ENCODE data around the gene NEUROD2.

The NEUROD2 gene

DNA sequence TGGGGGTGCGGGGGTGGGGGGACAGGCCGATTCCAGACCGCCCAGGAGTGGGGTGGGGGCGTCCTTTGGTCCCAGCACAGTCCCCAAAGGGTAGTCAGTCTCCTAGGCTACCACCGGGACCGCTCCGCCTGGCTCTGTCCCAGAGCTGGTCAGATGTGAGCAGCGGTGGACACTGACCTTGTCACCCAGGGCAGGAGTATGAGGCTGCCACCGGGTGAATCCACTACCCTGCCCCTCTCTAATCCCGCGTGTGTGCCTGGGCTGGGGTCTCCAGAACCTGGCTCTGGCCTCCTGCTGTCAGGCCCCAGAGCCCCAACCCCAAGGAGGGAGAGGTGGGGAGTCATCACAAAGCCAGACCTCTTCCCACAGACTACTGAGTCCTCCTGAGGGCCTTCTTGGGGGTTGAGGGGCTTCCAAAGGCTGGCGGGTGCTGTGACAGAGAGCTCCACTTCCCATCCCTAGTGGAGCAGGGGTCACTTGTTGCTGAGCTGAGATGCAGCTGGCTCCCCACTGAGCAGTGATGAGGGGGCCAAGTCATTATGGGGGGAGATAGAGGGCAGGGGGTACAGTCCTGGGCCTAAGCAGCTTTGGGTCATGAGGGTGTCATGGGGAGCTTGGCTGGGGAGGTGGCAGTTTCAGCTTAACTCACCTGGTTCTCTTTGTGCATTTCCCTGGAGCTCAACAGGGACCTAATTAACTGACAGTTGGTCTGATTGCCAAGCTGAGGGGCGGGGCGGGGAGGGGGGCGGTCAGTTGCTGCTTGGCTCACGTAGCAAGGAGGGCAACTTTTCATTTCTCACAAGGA, 20.2 kb upstream of the NEUROD2 start:
- peaks cover 16% of the 10 kb centered on the region for H3K4me1 ChIP-seq (ENCODE audit: control insufficient read depth, insufficient read depth, low read length, poor library complexity, severe bottlenecking)
- no peak overlapping the region for H3K4me3 ChIP-seq (ENCODE audit: insufficient read depth, low read depth, low read length, poor library complexity, severe bottlenecking)
- no peak overlapping the region for H3K27ac ChIP-seq (ENCODE audit: insufficient read depth, low read length, poor library complexity, severe bottlenecking)

DNA sequence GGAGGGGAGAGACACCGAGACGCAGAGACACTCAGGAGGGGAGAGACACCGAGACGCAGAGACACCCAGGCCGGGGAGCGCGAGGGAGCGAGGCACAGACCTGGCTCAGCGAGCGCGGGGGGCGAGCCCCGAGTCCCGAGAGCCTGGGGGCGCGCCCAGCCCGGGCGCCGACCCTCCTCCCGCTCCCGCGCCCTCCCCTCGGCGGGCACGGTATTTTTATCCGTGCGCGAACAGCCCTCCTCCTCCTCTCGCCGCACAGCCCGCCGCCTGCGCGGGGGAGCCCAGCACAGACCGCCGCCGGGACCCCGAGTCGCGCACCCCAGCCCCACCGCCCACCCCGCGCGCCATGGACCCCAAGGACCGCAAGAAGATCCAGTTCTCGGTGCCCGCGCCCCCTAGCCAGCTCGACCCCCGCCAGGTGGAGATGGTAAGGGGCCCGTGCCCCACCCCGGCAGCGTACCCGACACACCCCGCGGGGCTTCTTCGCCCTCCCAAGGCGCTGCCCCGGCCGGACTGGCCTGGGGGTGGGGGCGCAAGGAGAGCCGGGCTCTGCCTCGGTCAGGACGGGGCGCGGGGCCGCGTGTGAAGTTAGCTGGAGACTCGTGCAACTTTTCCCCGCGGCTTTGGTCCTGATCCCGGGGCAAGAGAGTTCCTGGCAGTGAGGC, 19.5 kb upstream of the NEUROD2 start:
- Histone ChIP-seq H3K9me3 (ENCODE audit: control insufficient read depth, low read length) (no peaks in the 10 kb centered on the region), H3K36me3 (ENCODE audit: control insufficient read depth, insufficient read depth, low read length) (no peaks in the 10 kb centered on the region), H3K27ac (ENCODE audit: insufficient read depth, low read length, poor library complexity, severe bottlenecking) (no peak overlapping the region), H3K27me3 (replicated peaks; ENCODE audit: control insufficient read depth, insufficient read depth, low read length, poor library complexity, severe bottlenecking) (peaks cover 31% of the 10 kb centered on the region), H3K4me1 (ENCODE audit: control insufficient read depth, insufficient read depth, low read length, poor library complexity, severe bottlenecking) (peaks cover 19% of the 10 kb centered on the region), H3K4me3 (ENCODE audit: insufficient read depth, low read depth, low read length, poor library complexity, severe bottlenecking) (peak overlapping the region; percentile 23)
- DNase-seq: no peak

More for the DNA sequence above, 20.2 kb upstream of the NEUROD2 start:
- H3K9me3 ChIP-seq (ENCODE audit: control insufficient read depth, low read length): no peaks in the 10 kb centered on the region
- DNase-seq: no peak
- H3K36me3 ChIP-seq (ENCODE audit: control insufficient read depth, insufficient read depth, low read length): no peaks in the 10 kb centered on the region
- peaks cover 31% of the 10 kb centered on the region for H3K27me3 ChIP-seq (replicated peaks; ENCODE audit: control insufficient read depth, insufficient read depth, low read length, poor library complexity, severe bottlenecking)

DNA sequence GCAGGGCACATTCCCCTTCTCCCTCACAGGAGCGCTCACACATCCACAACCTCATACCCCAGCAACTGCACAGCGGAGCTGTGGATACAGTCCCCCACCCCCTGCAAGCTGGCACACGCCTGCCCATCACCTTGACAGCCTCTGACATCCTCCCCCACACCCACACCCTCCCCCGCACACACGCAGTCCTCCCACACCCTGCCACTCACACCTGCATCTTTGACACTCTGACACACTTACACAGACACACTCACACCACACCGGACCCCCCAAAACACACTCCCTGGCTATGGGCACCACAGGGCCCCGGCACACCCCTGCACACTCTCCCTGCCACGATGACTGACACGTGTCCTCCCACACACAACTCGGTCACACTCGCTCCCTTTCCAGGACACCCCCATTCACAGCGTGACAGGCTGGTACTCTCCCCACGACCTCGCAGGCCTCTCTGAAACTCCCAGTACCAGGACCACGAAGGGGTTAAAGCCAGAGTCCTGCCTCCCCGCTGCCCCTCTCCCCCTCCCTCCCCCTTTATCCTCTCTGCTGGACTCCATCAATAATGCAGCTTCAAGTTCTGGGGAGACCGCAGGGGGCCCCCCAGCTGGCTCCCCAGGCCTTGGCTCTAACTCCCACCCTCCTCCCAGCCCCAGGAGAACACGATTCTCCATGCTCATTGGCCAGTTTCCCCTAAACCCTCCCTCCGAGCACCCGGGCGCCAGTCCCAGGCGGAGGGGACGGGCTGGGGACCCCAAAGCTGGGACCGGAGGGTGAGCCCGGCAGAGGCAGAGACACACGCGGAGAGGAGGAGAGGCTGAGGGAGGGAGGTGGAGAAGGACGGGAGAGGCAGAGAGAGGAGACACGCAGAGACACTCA, 18.7 kb upstream of the NEUROD2 start, which contains the start of gene PPP1R1B:
Gene PPP1R1B (plus strand): TSS at position 782 of the 876 bp plus-strand sequence. CDS start 441 bp downstream, outside the sequence.
- Histone ChIP-seq H3K27me3 (replicated peaks; ENCODE audit: control insufficient read depth, insufficient read depth, low read length, poor library complexity, severe bottlenecking) (peaks cover 31% of the 10 kb centered on the region), H3K4me1 (ENCODE audit: control insufficient read depth, insufficient read depth, low read length, poor library complexity, severe bottlenecking) (peaks cover 21% of the 10 kb centered on the region), H3K36me3 (ENCODE audit: control insufficient read depth, insufficient read depth, low read length) (no peaks in the 10 kb centered on the region), H3K27ac (ENCODE audit: insufficient read depth, low read length, poor library complexity, severe bottlenecking) (no peak within 1 kb of the TSS), H3K4me3 (ENCODE audit: insufficient read depth, low read depth, low read length, poor library complexity, severe bottlenecking) (peak within 1 kb of the TSS; percentile 23), H3K9me3 (ENCODE audit: control insufficient read depth, low read length) (no peaks in the 10 kb centered on the region)
- no peak for DNase-seq

DNA sequence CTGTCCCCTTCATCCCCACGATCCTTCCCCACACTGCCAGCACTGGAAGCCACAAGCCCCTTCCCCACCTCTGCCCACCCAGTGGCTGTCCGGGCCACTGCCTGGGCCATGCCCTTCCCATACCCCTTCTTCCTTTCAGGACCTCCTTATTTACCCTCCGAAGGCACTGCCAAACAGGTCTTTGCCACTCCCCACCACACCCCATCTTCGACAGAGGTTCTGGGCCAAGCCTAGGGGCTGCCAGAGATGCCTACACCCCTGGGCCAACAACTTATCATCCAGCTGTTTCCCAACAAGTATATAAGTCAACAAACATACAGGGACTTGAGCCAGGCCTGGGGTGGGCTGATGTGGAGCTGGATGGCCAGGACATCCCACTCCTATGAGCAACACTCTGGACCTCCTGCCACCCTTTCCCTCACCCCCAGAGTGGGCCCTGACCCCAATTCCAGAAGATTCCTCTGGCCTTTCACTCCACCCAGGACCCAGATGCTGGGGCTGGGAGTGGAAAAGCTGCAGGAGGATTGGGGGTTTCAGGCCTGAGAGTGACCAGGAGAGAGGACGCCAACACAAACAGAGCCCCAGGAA, 17.6 kb upstream of the NEUROD2 start:
- Histone ChIP-seq H3K9me3 (ENCODE audit: control insufficient read depth, low read length) (no peaks in the 10 kb centered on the region), H3K4me1 (ENCODE audit: control insufficient read depth, insufficient read depth, low read length, poor library complexity, severe bottlenecking) (peaks cover 21% of the 10 kb centered on the region), H3K27me3 (replicated peaks; ENCODE audit: control insufficient read depth, insufficient read depth, low read length, poor library complexity, severe bottlenecking) (peaks cover 31% of the 10 kb centered on the region), H3K36me3 (ENCODE audit: control insufficient read depth, insufficient read depth, low read length) (no peaks in the 10 kb centered on the region), H3K27ac (ENCODE audit: insufficient read depth, low read length, poor library complexity, severe bottlenecking) (no peak overlapping the region), H3K4me3 (ENCODE audit: insufficient read depth, low read depth, low read length, poor library complexity, severe bottlenecking) (no peak overlapping the region)
- no peak for DNase-seq

DNA sequence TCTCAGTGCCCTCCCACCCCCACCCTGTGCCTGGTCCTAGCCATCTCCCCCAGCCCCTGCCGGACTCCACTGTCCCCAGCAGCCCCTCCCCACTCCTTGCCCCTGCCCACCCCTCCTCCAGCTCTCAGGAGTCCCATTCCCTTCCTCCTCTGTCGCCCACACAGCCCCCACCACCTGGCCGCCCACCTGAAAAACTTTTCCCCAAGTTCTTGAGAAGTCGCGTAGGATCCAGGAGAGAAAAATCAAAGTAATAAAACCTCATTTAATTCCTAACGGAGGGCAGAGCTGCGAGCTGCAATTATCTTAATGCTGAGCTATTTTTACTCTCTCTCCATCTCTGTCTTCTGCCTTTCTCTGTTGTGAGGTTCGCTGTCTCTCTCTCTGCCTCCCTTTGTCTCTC, 16.6 kb upstream of the NEUROD2 start:
- no peak for DNase-seq
- Histone ChIP-seq H3K9me3 (ENCODE audit: control insufficient read depth, low read length) (no peaks in the 10 kb centered on the region), H3K27ac (ENCODE audit: insufficient read depth, low read length, poor library complexity, severe bottlenecking) (no peak overlapping the region), H3K4me1 (ENCODE audit: control insufficient read depth, insufficient read depth, low read length, poor library complexity, severe bottlenecking) (peaks cover 21% of the 10 kb centered on the region), H3K27me3 (replicated peaks; ENCODE audit: control insufficient read depth, insufficient read depth, low read length, poor library complexity, severe bottlenecking) (peaks cover 31% of the 10 kb centered on the region), H3K4me3 (ENCODE audit: insufficient read depth, low read depth, low read length, poor library complexity, severe bottlenecking) (no peak overlapping the region), H3K36me3 (ENCODE audit: control insufficient read depth, insufficient read depth, low read length) (no peaks in the 10 kb centered on the region)

- Histone ChIP-seq H3K36me3 (ENCODE audit: control insufficient read depth, insufficient read depth, low read length) (no peaks in the 10 kb centered on the region), H3K4me3 (ENCODE audit: insufficient read depth, low read depth, low read length, poor library complexity, severe bottlenecking) (no peak overlapping the region), H3K27ac (ENCODE audit: insufficient read depth, low read length, poor library complexity, severe bottlenecking) (no peak overlapping the region), H3K4me1 (ENCODE audit: control insufficient read depth, insufficient read depth, low read length, poor library complexity, severe bottlenecking) (peaks cover 25% of the 10 kb centered on the region), H3K9me3 (ENCODE audit: control insufficient read depth, low read length) (no peaks in the 10 kb centered on the region), H3K27me3 (replicated peaks; ENCODE audit: control insufficient read depth, insufficient read depth, low read length, poor library complexity, severe bottlenecking) (peaks cover 31% of the 10 kb centered on the region)
- peak; percentile 67 to 75 (median 68) for DNase-seq
These were observed 15.7 kb upstream of the NEUROD2 start for GRCh38 chr17:39623356-39623950.

- Histone ChIP-seq H3K27ac (ENCODE audit: insufficient read depth, low read length, poor library complexity, severe bottlenecking) (no peak overlapping the region), H3K4me3 (ENCODE audit: insufficient read depth, low read depth, low read length, poor library complexity, severe bottlenecking) (peak overlapping the region; percentile 4), H3K27me3 (replicated peaks; ENCODE audit: control insufficient read depth, insufficient read depth, low read length, poor library complexity, severe bottlenecking) (peaks cover 26% of the 10 kb centered on the region), H3K9me3 (ENCODE audit: control insufficient read depth, low read length) (no peaks in the 10 kb centered on the region), H3K4me1 (ENCODE audit: control insufficient read depth, insufficient read depth, low read length, poor library complexity, severe bottlenecking) (peaks cover 28% of the 10 kb centered on the region), H3K36me3 (ENCODE audit: control insufficient read depth, insufficient read depth, low read length) (no peaks in the 10 kb centered on the region)
- peak; percentile 10 to 16 (median 14) for DNase-seq
These were observed 14.8 kb upstream of the NEUROD2 start for GRCh38 chr17:39622380-39623006.

DNA sequence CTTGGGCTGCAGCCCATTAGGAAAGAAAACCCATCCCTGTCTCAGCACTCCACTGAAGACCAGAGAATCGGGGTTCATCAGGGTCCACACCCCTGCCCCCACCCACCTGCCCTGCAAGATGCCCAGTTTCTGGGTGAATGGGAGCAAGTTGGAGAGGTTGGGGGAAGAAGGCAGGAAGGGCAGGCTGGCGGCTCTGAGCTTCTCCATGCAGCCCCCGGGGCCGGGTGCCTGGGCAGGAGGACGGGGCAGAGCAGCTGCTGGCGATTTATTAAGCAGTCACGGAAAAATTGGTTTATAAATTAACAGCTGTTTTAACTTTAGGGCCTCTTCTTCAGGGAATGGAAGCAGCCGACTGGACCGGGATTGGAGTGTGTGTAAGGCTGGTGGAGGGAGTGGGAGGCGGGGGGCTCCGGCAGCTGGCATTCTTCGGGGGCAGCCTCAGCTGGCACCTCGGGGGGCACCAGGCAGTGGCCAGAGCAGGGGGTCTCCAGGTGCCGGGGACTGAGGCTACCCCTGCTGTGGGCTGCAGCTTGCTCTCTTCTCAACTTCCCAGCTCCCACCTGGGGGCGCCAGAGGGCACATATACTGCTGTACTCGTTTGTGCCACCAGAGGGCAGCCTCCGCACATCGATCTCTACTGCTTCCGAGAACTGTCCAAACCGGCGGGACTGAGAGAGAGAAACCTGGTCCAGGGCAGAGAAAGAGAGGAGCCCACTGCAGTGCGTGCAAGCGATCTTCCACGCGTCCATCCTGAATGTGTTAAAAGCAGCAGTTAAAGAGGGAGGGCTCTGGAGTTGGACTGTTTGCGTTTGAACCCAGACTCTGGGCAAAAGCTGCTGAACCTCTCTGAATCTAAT, 14.0 kb upstream of the NEUROD2 start:
- Histone ChIP-seq H3K4me1 (ENCODE audit: control insufficient read depth, insufficient read depth, low read length, poor library complexity, severe bottlenecking) (peaks cover 23% of the 10 kb centered on the region), H3K27ac (ENCODE audit: insufficient read depth, low read length, poor library complexity, severe bottlenecking) (no peak overlapping the region), H3K4me3 (ENCODE audit: insufficient read depth, low read depth, low read length, poor library complexity, severe bottlenecking) (peak overlapping the region; percentile 4), H3K27me3 (replicated peaks; ENCODE audit: control insufficient read depth, insufficient read depth, low read length, poor library complexity, severe bottlenecking) (peaks cover 18% of the 10 kb centered on the region), H3K9me3 (ENCODE audit: control insufficient read depth, low read length) (no peaks in the 10 kb centered on the region), H3K36me3 (ENCODE audit: control insufficient read depth, insufficient read depth, low read length) (no peaks in the 10 kb centered on the region)
- peak; percentile 79 to 81 (median 80) for DNase-seq

Measured in effector memory CD4-positive, alpha-beta T cell (primary cell).